HFFc6 (cell line): Measurements from ENCODE around the gene MALRD1. TPM values are rescaled to one million over a fixed set of nuclear protein-coding genes. Genes with fewer than 3 reads are reported as not detected.

ENCODE experiments used
- DNase-seq: peaks from one replicate; pipeline ENCODE4 v3.0.0-alpha.2; 2018
- H3K27ac Mint-ChIP-seq: 2 replicates; pipeline ENCODE4 v1.8.0; 2020; ENCODE audit warnings: mild to moderate bottlenecking, mixed read lengths
- H3K27me3 Mint-ChIP-seq: 2 replicates; pipeline ENCODE4 v1.8.0; 2021; ENCODE audit warnings: mild to moderate bottlenecking, moderate library complexity, mixed read lengths; ENCODE audit not compliant: insufficient read depth
- H3K36me3 Mint-ChIP-seq: 2 replicates; pipeline ENCODE4 v1.8.0; 2021; ENCODE audit warnings: low read depth, mixed read lengths
- H3K4me1 Mint-ChIP-seq: 2 replicates; pipeline ENCODE4 v1.8.0; 2020; ENCODE audit warnings: low read depth, mixed read lengths
- H3K4me3 Mint-ChIP-seq: 2 replicates; pipeline ENCODE4 v1.8.0; 2020; ENCODE audit warnings: mild to moderate bottlenecking, moderate library complexity, mixed read lengths
- H3K9me3 Mint-ChIP-seq: 2 replicates; pipeline ENCODE4 v1.8.0; 2020; ENCODE audit warnings: mild to moderate bottlenecking, mixed read lengths
- total RNA-seq, 6 experiments: library from RNA; stranded (reverse); fragmentation: NEBNext Ultra II Directional; extraction: Animal tissue kit (Norgen Biotek cat#: 25700); gene quantifications; 2 replicates in 1 of 6; 3 replicates in 5 of 6; pipeline ENCODE4 v1.2.3, GENCODE V29; 2021
- TF ChIP-seq, protein P1 (sequence below): fragments of 200-600 bp; sonication (generic); IDR thresholded peaks from 2 replicates; pipeline ENCODE4 v1.5.0; 2021; ENCODE audit warnings: antibody characterized with exemption, mild to moderate bottlenecking

The MALRD1 gene
- total RNA-seq, 6 experiments from 2014 or later = not detected

DNA sequence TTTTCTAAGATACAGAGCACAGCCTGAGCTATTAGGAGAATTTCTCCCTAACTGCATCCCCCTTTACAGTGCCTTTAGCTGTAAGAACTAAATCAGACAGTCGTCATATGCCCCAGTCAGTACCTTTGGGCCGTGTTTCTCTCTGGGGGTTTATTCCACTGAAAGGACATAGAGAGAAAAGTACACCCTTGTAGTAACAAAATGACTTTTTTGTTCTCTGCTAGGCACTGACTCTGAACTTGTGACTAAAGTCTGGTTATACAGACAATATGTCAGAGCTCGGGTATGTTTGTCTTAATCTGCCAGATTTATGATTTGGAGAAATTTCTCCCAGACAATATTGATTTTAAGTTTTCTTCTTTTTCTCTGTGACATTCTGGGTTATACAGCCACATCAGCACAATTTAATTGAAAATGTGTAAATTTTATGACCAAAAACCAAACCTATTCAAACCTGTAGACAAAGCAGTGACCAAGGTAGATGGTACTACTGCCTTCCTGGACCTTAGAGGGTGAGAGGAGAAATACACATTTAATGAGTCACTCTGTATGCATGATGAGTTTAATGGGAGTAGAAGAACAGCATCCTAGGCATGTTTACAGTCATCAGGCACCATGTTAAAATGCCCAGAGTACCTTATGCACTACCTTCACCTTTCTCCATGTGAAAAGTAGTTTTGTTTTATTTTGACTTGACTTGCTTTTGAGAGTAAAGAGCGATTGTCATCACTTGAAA, 611.5 kb downstream of the MALRD1 start:
- no peak overlapping the region for H3K4me3 Mint-ChIP-seq
- TF ChIP-seq, protein P1, sequence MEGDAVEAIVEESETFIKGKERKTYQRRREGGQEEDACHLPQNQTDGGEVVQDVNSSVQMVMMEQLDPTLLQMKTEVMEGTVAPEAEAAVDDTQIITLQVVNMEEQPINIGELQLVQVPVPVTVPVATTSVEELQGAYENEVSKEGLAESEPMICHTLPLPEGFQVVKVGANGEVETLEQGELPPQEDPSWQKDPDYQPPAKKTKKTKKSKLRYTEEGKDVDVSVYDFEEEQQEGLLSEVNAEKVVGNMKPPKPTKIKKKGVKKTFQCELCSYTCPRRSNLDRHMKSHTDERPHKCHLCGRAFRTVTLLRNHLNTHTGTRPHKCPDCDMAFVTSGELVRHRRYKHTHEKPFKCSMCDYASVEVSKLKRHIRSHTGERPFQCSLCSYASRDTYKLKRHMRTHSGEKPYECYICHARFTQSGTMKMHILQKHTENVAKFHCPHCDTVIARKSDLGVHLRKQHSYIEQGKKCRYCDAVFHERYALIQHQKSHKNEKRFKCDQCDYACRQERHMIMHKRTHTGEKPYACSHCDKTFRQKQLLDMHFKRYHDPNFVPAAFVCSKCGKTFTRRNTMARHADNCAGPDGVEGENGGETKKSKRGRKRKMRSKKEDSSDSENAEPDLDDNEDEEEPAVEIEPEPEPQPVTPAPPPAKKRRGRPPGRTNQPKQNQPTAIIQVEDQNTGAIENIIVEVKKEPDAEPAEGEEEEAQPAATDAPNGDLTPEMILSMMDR = no peak
- H3K27ac Mint-ChIP-seq = no peak overlapping the region
- H3K36me3 Mint-ChIP-seq = no peaks in the 10 kb centered on the region
- no peaks in the 10 kb centered on the region for H3K9me3 Mint-ChIP-seq
- DNase-seq = peak; percentile 3
- H3K4me1 Mint-ChIP-seq = peaks cover 48% of the 10 kb centered on the region
- no peaks in the 10 kb centered on the region for H3K27me3 Mint-ChIP-seq

GRCh38 chr10:19663344-19663743, 614.7 kb downstream of the MALRD1 start:
- TF ChIP-seq, protein P1 = peak; percentile 33; the same call in 1 of the 2 replicates
- Mint-ChIP-seq H3K4me3 (no peak overlapping the region), H3K27me3 (peaks cover 3% of the 10 kb centered on the region), H3K36me3 (no peaks in the 10 kb centered on the region), H3K9me3 (no peaks in the 10 kb centered on the region), H3K4me1 (peaks cover 22% of the 10 kb centered on the region), H3K27ac (no peak overlapping the region)
- no peak for DNase-seq

- no peaks in the 10 kb centered on the region for H3K36me3 Mint-ChIP-seq
- H3K4me1 Mint-ChIP-seq = no peaks in the 10 kb centered on the region
- no peak overlapping the region for H3K4me3 Mint-ChIP-seq
- H3K27me3 Mint-ChIP-seq = peaks cover 3% of the 10 kb centered on the region
- DNase-seq = no peak
- no peak overlapping the region for H3K27ac Mint-ChIP-seq
- TF ChIP-seq, protein P1 = no peak
- no peaks in the 10 kb centered on the region for H3K9me3 Mint-ChIP-seq
Measured at GRCh38 chr10:19668116-19668515, 619.5 kb downstream of the MALRD1 start.

- Mint-ChIP-seq H3K4me1 (no peaks in the 10 kb centered on the region), H3K9me3 (peaks cover 8% of the 10 kb centered on the region; the same call in 1 of the 2 replicates), H3K4me3 (no peak overlapping the region), H3K27ac (no peak overlapping the region), H3K36me3 (no peaks in the 10 kb centered on the region), H3K27me3 (no peaks in the 10 kb centered on the region; the same call in 1 of the 2 replicates)
- no peak for DNase-seq
- TF ChIP-seq, protein P1 = no peak
Measured at GRCh38 chr10:19676063-19676462, 627.5 kb downstream of the MALRD1 start.

- Mint-ChIP-seq H3K4me3 (no peak overlapping the region), H3K27me3 (no peaks in the 10 kb centered on the region), H3K27ac (no peak overlapping the region), H3K4me1 (peaks cover 5% of the 10 kb centered on the region; the same call in 1 of the 2 replicates), H3K36me3 (no peaks in the 10 kb centered on the region), H3K9me3 (peaks cover 8% of the 10 kb centered on the region; the same call in 1 of the 2 replicates)
- TF ChIP-seq, protein P1 = no peak
- no peak for DNase-seq
Measured at GRCh38 chr10:19683356-19683755, 634.8 kb downstream of the MALRD1 start.
